Pancreas (tissue), 10 donors: ENCODE results near the gene MKLN1. TPM values are rescaled to one million over a fixed set of nuclear protein-coding genes. Genes with fewer than 3 reads are reported as not detected.

Experiments used
- ATAC-seq, 4 donors: fragments of 200-7000 bp; cut with Tn5 transposase; one replicate each; pipeline versions ENCODE4 v1.8.0 to v1.9.1; 2020; ENCODE audit warnings: mild to moderate bottlenecking in 4 of 4, moderate library complexity in 4 of 4
- DNase-seq, 6 donors: peaks; one replicate each; pipeline ENCODE4 v3.0.0-alpha.2; 2020
- FAIRE-seq: peaks from 2 replicates; lab custom pipeline; 2012; peaks lifted over from hg19 to GRCh38; lab: Jason Lieb, UNC
- H3K27ac ChIP-seq, 4 donors: fragments of 200-600 bp; sonication (generic); 1 replicate in 3 of 4; 2 replicates in 1 of 4; pipeline versions ENCODE4 v1.5.0 to v1.8.0; 2020
- H3K27me3 ChIP-seq, 4 donors: fragments of 200-600 bp; one replicate each; pipeline ENCODE4 v1.8.0; 2021
- H3K36me3 ChIP-seq, 3 donors: fragments of 200-600 bp; sonication (generic) in 1 of 3; one replicate each; pipeline versions ENCODE4 v1.5.0 to v1.8.0; 2020 to 2021
- H3K4me1 ChIP-seq, 3 donors: fragments of 200-600 bp; one replicate each; pipeline ENCODE4 v1.8.0; 2021
- H3K4me3 ChIP-seq, 4 donors: fragments of 200-600 bp; sonication (generic) in 2 of 4; one replicate each; pipeline versions ENCODE4 v1.5.0 to v1.8.0; 2020 to 2021
- H3K9me3 ChIP-seq, 4 donors: fragments of 200-600 bp; one replicate each; pipeline ENCODE4 v1.8.0; 2021
- WGBS, 2 donors: extraction: QIAGEN DNeasy Blood & Tissue Kit; methylation state at CpG; one replicate each; pipeline ENCODE4 v1.1.7; 2013; 5-methylcytosine and 5-hydroxymethylcytosine counted together
- intact Hi-C, 3 donors: fragments of 100-400 bp; cut with DNase I; formaldehyde crosslinking; loops; one replicate each; pipeline versions ENCODE4 v1.11.1 to v1.14.2; 2022
- polyA plus RNA-seq, 2 donors: library from polyadenylated mRNA; stranded (reverse); fragments of 200-250 nt; gene quantifications; one replicate each; pipeline ENCODE4 v1.2.3, GENCODE V29; 2013
- total RNA-seq, 6 donors: library from RNA; stranded (reverse); fragmentation: NEBNext Ultra II Directional in 4 of 6; extraction: Animal tissue kit (Norgen Biotek cat#: 25700) in 4 of 6; gene quantifications; one replicate each; pipeline versions ENCODE4 v1.2.1 to v1.2.4, GENCODE V29; 2021 to 2023
- TF ChIP-seq, protein P1 (sequence below), 4 donors: fragments of 200-600 bp; sonication (generic) in 3 of 4; IDR thresholded peaks; one replicate each; pipeline versions ENCODE4 v1.5.0 to v1.8.0; 2021; ENCODE audit warnings: antibody characterized with exemption in 4 of 4
- donor health status: healthy with polysubstance abuse.
- donor health status: DM: no; HTN: no; CAD: no; lungs with moderate emphysema.
- donor health status: DM: no; HTN: no; CAD: no.
- donor health status: control.
- donor health status: control.
- donor health status: Bipolar disorder and iron deficiency.
- donor health status: DM: yes; HTN: yes; CAD: no.
- donor health status: DM: no; HTN: no; CAD: no.
- donor health status: DM: no; HTN: no; CAD: no.
- donor health status: DM: yes; HTN: yes; CAD: no.

MKLN1 gene
- total and polyA plus RNA-seq, 8 donors = 7.0 to 30.2 (median 21.6) TPM

DNA sequence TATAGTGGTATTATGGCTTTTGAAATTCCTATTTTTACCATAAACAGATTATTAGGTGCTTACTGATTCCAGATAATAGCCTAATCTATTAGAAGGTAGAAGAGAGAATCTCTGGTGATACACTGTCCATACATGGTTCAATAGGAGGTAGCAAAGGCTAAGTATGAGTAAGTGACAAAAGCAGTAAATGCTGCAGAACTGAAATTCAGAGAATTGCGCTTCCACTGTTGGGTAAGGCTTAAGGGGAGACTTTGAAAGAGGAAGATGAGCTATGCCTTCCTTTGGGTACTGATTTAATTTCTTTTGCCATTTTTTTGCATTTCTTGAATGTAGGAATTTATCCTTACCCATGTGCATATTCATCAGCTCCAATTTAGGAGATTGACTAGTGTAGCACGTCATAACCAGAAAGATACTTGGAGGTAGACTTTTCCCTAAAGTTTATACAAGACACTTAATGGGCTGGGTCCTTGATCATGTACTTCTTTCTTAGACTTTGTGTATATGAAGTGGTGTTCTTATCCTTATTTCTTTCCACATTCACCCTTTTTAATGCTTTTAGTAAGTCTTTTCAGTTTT is 15.3 kb downstream of the MKLN1 start:
- FAIRE-seq (no peak), ATAC-seq (no peak), DNase-seq (no peak)
- H3K4me3 ChIP-seq = no peak overlapping the region
- intact Hi-C loops = no loop called here
- TF ChIP-seq, protein P1, sequence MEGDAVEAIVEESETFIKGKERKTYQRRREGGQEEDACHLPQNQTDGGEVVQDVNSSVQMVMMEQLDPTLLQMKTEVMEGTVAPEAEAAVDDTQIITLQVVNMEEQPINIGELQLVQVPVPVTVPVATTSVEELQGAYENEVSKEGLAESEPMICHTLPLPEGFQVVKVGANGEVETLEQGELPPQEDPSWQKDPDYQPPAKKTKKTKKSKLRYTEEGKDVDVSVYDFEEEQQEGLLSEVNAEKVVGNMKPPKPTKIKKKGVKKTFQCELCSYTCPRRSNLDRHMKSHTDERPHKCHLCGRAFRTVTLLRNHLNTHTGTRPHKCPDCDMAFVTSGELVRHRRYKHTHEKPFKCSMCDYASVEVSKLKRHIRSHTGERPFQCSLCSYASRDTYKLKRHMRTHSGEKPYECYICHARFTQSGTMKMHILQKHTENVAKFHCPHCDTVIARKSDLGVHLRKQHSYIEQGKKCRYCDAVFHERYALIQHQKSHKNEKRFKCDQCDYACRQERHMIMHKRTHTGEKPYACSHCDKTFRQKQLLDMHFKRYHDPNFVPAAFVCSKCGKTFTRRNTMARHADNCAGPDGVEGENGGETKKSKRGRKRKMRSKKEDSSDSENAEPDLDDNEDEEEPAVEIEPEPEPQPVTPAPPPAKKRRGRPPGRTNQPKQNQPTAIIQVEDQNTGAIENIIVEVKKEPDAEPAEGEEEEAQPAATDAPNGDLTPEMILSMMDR (IDR thresholded peaks at IDR 0.05) = no peak
- 85 to 86% methylated on average over 2 of the region's 2 CpGs for WGBS, 2 donors
- peaks cover 0 to 11% (median 7%) of the 10 kb centered on the region in 3 donors for H3K4me1 ChIP-seq
- no peaks in the 10 kb centered on the region for H3K36me3 ChIP-seq
- H3K9me3 ChIP-seq = no peaks in the 10 kb centered on the region
- H3K27ac ChIP-seq = no peak overlapping the region
- H3K27me3 ChIP-seq = no peaks in the 10 kb centered on the region

DNA sequence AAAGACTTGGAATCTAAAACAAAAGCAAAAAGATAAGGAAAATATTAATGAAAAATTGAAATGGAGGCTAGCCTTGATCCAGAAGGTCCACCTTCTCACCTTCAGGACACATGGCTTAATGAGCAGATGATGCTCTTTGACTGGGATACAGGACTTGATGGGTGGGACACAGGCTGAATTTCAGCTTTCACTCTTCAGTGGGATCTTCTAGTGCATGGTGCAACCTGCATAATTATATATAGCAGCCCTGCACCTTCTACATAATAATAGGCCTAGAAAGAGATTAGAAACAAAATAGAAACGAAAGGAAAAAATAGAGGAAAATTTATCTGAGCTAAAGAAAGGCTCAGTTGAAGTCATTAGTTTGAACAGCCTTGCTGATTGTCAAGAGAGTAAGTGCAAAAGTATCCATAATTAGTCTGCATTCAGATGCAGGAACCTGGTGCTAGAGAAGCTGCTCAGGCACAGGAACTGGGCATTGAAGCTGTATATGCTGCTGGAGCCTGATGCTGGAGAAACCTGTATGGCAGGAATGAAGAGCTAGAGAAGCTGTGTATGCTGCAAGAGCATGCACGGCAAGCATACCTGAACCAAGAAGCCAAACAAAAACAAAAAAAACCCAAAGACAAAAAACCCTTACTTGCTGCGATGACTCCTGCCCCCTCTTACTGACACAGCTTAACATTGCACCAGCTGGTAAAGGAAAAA is 19.4 kb downstream of the MKLN1 start:
- H3K4me3 ChIP-seq = no peak overlapping the region
- peak in 3 of 4 donors; percentile 50 to 84 (median 69) for ATAC-seq
- DNase-seq = no peak
- TF ChIP-seq, protein P1 (IDR thresholded peaks at IDR 0.05) = no peak
- H3K9me3 ChIP-seq = no peaks in the 10 kb centered on the region
- H3K36me3 ChIP-seq = no peaks in the 10 kb centered on the region
- H3K27ac ChIP-seq = no peak overlapping the region
- no peaks in the 10 kb centered on the region for H3K27me3 ChIP-seq
- WGBS, 2 donors = 31 to 35% methylated on average over 3 of the region's 3 CpGs
- intact Hi-C loops = no loop called here
- H3K4me1 ChIP-seq = peaks cover 0 to 13% (median 7%) of the 10 kb centered on the region in 3 donors
- FAIRE-seq = no peak

DNA sequence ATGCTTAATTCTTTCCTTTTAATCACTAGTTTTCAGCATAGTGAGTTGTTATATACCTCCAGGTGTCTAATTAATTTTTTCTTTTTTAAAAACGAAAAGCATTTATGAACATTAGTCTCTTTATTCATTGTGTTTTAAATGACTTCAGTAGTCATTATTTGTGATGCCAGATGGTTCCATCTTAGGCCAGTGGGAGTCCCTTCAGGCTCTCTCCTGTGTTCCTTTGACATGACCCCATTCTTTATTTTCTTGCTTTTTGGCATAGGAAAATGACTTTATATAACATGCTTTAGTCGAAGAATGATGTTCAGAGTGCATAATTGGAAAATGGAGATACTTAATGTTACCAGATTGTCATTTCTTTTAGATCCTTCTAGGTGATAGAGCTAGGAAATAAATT is 24.4 kb downstream of the MKLN1 start:
- DNase-seq (no peak), ATAC-seq (no peak), FAIRE-seq (no peak)
- H3K27me3 ChIP-seq = no peaks in the 10 kb centered on the region
- no peaks in the 10 kb centered on the region for H3K36me3 ChIP-seq
- intact Hi-C loops = no loop called here
- no peak overlapping the region for H3K4me3 ChIP-seq
- WGBS, 2 donors = 85 to 88% methylated on average over 2 of the region's 2 CpGs
- TF ChIP-seq, protein P1 (IDR thresholded peaks at IDR 0.05) = no peak
- H3K9me3 ChIP-seq = no peaks in the 10 kb centered on the region
- H3K4me1 ChIP-seq = peaks cover 0 to 20% (median 12%) of the 10 kb centered on the region in 3 donors
- no peak overlapping the region for H3K27ac ChIP-seq

DNA sequence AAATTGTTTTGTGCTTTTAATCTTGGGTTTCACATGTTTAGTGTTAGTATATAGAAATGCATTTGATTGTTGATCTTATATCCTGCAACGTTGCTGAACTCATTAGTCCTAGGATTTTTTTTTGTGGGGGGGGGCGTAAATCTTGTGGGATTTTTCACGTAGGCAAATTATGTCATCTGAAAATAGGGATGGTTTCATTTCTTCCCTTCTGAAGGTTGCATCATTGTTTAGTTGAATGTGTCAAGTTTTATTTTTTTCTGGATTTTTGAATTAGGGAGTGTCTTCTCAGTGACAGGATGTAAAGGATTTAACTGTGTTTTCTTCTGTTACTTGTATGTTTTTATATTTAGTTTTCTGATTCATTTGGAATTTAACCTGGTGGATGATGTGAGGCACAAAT is 26.7 kb downstream of the MKLN1 start:
- ATAC-seq = no peak
- no peak for FAIRE-seq
- Histone ChIP-seq H3K4me3 (no peak overlapping the region), H3K9me3 (no peaks in the 10 kb centered on the region), H3K4me1 (peaks cover 8 to 28% (median 22%) of the 10 kb centered on the region in 3 donors), H3K27ac (no peak overlapping the region), H3K36me3 (no peaks in the 10 kb centered on the region), H3K27me3 (no peaks in the 10 kb centered on the region)
- intact Hi-C loops = no loop called here
- DNase-seq = no peak
- WGBS, 2 donors = 65 to 71% methylated on average over 3 of the region's 3 CpGs
- TF ChIP-seq, protein P1 (IDR thresholded peaks at IDR 0.05) = no peak
